A549 (cell line): Measurements from ENCODE around the gene NSUN4. TPM values are rescaled to one million over a fixed set of nuclear protein-coding genes. Genes with fewer than 3 reads are reported as not detected.
A peak's percentile ranks its signal among the peaks of the same experiment; 100 is the strongest.

Source experiments
- ATAC-seq, 2 experiments: fragments of 200-7000 bp in 1 of 2; fragments of >200 bp in 1 of 2; cut with Nextera tagmentation in 1 of 2; cut with Tn5 transposase in 1 of 2; 3 replicates each; pipeline versions ENCODE4 v1.8.0 to v1.9.1; 2018 to 2020; ENCODE audit warnings: mild to moderate bottlenecking in 1 of 2, moderate library complexity in 1 of 2
- CTCF ChIA-PET: fragments of 300-600 bp; sonication (Branson Sonifier 250); formaldehyde crosslinking; extraction: SDS; loops from one replicate; lab custom pipeline; 2021; ENCODE audit warnings: antibody characterized with exemption, inconsistent platforms; lab: Yijun Ruan, JAX
- POLR2A ChIA-PET: fragments of 350-600 bp; formaldehyde crosslinking; extraction: SDS; loops from one replicate; lab custom pipeline; 2021; ENCODE audit warnings: antibody characterized with exemption, inconsistent platforms; lab: Yijun Ruan, JAX
- DNase-seq, 2 experiments: peaks; one replicate each; pipeline versions ENCODE4 v3.0.0 to v3.0.0-alpha.2; 2011 to 2016; ENCODE audit warnings: low read depth in 1 of 2, low spot score in 1 of 2
- FAIRE-seq: peaks from 2 replicates; lab custom pipeline; 2011; peaks lifted over from hg19 to GRCh38; lab: Jason Lieb, UNC
- H3K27ac ChIP-seq, 2 experiments: fragments of >200 bp; sonication (Bioruptor Twin); formaldehyde crosslinking; 3 replicates each; pipeline ENCODE4 v1.5.1; 2016 to 2017
- H3K4me1 ChIP-seq: fragments of >200 bp; sonication (Bioruptor Twin); formaldehyde crosslinking; 3 replicates; pipeline ENCODE4 v1.6.1; 2016
- H3K4me2 ChIP-seq: fragments of >200 bp; sonication (Bioruptor Twin); formaldehyde crosslinking; 3 replicates; pipeline ENCODE4 v1.6.1; 2016
- H3K4me3 ChIP-seq: fragments of >200 bp; sonication (Bioruptor Twin); formaldehyde crosslinking; 3 replicates; pipeline ENCODE4 v1.5.1; 2016
- H3K9me3 ChIP-seq: fragments of >200 bp; sonication (Bioruptor Twin); formaldehyde crosslinking; 3 replicates; pipeline ENCODE4 v1.6.1; 2016
- CEBPB ChIP-seq, 2 experiments: fragments of >200 bp in 1 of 2; sonication (Bioruptor Twin) in 1 of 2; formaldehyde crosslinking in 1 of 2; IDR thresholded peaks; 2 replicates each; pipeline ENCODE4 v1.6.1; 2012 to 2016
- EHMT2 ChIP-seq: fragments of 200-600 bp; sonication (generic); IDR thresholded peaks from 2 replicates; pipeline ENCODE4 v1.6.1; 2016; ENCODE audit warnings: antibody characterized with exemption, low read depth, mild to moderate bottlenecking, moderate library complexity
- EP300 ChIP-seq, 2 experiments: fragments of >200 bp; sonication (Bioruptor Twin); formaldehyde crosslinking; IDR thresholded peaks; 2 replicates in 1 of 2; 3 replicates in 1 of 2; pipeline ENCODE4 v1.6.1; 2016 to 2017
- ESRRA ChIP-seq: fragments of 150-350 bp; IDR thresholded peaks from 2 replicates; pipeline ENCODE4 v1.6.1; 2014; ENCODE audit warnings: mild to moderate bottlenecking, low read length, borderline replicate concordance
- GATA3 ChIP-seq: IDR thresholded peaks from 2 replicates; pipeline ENCODE4 v1.6.1; 2012; ENCODE audit warnings: borderline replicate concordance
- HOXA7 ChIP-seq: fragments of 250-450 bp; sonication (Bioruptor Pico); IDR thresholded peaks from 2 replicates; pipeline ENCODE4 v1.5.0; 2020; ENCODE audit warnings: mild to moderate bottlenecking, moderate library complexity
- HOXB5 ChIP-seq: fragments of 250-450 bp; sonication (Bioruptor Pico); IDR thresholded peaks from 2 replicates; pipeline ENCODE4 v1.5.0; 2020; ENCODE audit warnings: mild to moderate bottlenecking, moderate library complexity
- MYC ChIP-seq: IDR thresholded peaks from 2 replicates; pipeline ENCODE4 v1.6.1; 2012; ENCODE audit warnings: mild to moderate bottlenecking, inconsistent platforms, low read length, improper control_type of control experiment, borderline replicate concordance
- NFE2L2 ChIP-seq: fragments of 150-350 bp; conservative IDR thresholded peaks from 2 replicates; pipeline ENCODE4 v1.6.1; 2014; ENCODE audit warnings: low read length
- POLR2A ChIP-seq: IDR thresholded peaks from 2 replicates; pipeline ENCODE4 v1.6.1; 2012; ENCODE audit warnings: mild to moderate bottlenecking, low read length
- RNF2 ChIP-seq: fragments of 200-600 bp; sonication (generic); IDR thresholded peaks from 2 replicates; pipeline ENCODE4 v1.6.1; 2016; ENCODE audit warnings: low read depth, mild to moderate bottlenecking, antibody characterized with exemption, moderate library complexity, borderline replicate concordance
- TFCP2L1 ChIP-seq: fragments of 250-450 bp; sonication (Bioruptor Pico); IDR thresholded peaks from 2 replicates; pipeline ENCODE4 v1.5.0; 2021; ENCODE audit warnings: mild to moderate bottlenecking
- TP53 ChIP-seq: fragments of 250-450 bp; sonication (Bioruptor Pico); IDR thresholded peaks from 2 replicates; pipeline ENCODE4 v1.5.0; 2021; ENCODE audit warnings: mild to moderate bottlenecking, moderate library complexity
- ZFP36 ChIP-seq: fragments of 450-650 bp; IDR thresholded peaks from 2 replicates; pipeline ENCODE4 v1.6.1; 2014; ENCODE audit warnings: borderline replicate concordance; ENCODE audit not compliant: partially characterized antibody
- ZNF302 ChIP-seq: fragments of 250-450 bp; sonication (Bioruptor Pico); IDR thresholded peaks from 2 replicates; pipeline ENCODE4 v1.9.0; 2021; ENCODE audit warnings: inconsistent platforms, mild to moderate bottlenecking, moderate library complexity
- WGBS: methylation state at CpG from one replicate; pipeline ENCODE4 v1.1.6; 2017; ENCODE audit errors: missing lambda C conversion rate; 5-methylcytosine and 5-hydroxymethylcytosine counted together
- polyA plus RNA-seq, 4 experiments: library from polyadenylated mRNA; depleted of rRNA in 3 of 4; stranded (reverse); fragments of >200 nt; fragmentation: RNase III in 1 of 4; extraction: RNeasy Plus Mini Kit Qiagen cat#74134 plus additional on column Dnase treatment in 1 of 4; gene quantifications; 2 replicates in 3 of 4; 3 replicates in 1 of 4; pipeline ENCODE4 v1.2.3, GENCODE V29; 2011 to 2017
- TF ChIP-seq, protein P1 (sequence below): fragments of 150-350 bp; IDR thresholded peaks from 2 replicates; pipeline ENCODE4 v1.6.1; 2014; ENCODE audit warnings: low read depth, mild to moderate bottlenecking, low read length
- TF ChIP-seq, protein P2 (sequence below): fragments of 250-450 bp; sonication (Bioruptor Pico); IDR thresholded peaks from 2 replicates; pipeline ENCODE4 v1.5.0; 2020; ENCODE audit warnings: low read depth, mild to moderate bottlenecking, moderate library complexity
- TF ChIP-seq, protein P3 (sequence below): fragments of >200 bp; sonication (Bioruptor Twin); formaldehyde crosslinking; IDR thresholded peaks from 2 replicates; pipeline ENCODE4 v1.6.1; 2016
- TF ChIP-seq, protein P4 (sequence below): IDR thresholded peaks from 2 replicates; pipeline ENCODE4 v1.6.1; 2012
- TF ChIP-seq, protein P5 (sequence below): fragments of >200 bp; sonication (Bioruptor Twin); formaldehyde crosslinking; IDR thresholded peaks from 3 replicates; pipeline ENCODE4 v1.5.1; 2016

The NSUN4 gene
- polyA plus RNA-seq, 2 of the 4 experiments (the other 2 are of a cell fraction), result 11.7 to 23.3 TPM

DNA sequence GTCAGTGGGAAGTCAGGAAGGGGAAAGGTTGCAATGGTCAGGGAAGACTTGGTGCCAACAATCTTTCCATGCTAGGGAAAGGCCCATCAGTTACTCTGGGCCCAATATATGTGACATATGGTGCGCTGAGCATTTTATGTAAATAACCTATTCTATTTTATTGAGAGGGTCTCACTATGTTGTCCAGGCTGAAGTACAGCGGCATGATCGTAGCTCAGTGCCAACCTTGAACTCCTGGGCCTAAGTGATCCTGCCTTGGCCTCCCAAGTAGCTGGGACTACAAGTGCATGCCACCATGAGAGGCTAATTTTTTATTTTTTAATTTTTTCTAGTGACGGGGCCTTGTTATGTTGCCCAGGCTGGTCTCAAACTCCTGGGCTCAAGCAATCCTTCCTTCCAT lies 30.3 kb upstream of the NSUN4 start:
- Histone ChIP-seq H3K4me3 (no peak overlapping the region), H3K4me1 (peaks cover 16% of the 10 kb centered on the region; the same call in 1 of the 3 replicates), H3K4me2 (no peak overlapping the region), H3K27ac (no peak overlapping the region), H3K9me3 (no peaks in the 10 kb centered on the region)
- ChIA-PET POLR2A (no interaction called here), CTCF (interaction anchor here (1.0 kb wide), 1 partner anchor 37 kb away, joined by 4 read pairs; no protein-coding TSS in a partner anchor)
- FAIRE-seq (no peak), ATAC-seq (no peak), DNase-seq (no peak)
- TF ChIP-seq MYC (no peak), CEBPB (IDR thresholded peaks at IDR 0.05) (0 out of 4 replicates have a peak, but pooled peaks of 1 of the 2 experiments have one; percentile 30)
- 94% methylated on average over 4 of the region's 4 CpGs for WGBS

DNA sequence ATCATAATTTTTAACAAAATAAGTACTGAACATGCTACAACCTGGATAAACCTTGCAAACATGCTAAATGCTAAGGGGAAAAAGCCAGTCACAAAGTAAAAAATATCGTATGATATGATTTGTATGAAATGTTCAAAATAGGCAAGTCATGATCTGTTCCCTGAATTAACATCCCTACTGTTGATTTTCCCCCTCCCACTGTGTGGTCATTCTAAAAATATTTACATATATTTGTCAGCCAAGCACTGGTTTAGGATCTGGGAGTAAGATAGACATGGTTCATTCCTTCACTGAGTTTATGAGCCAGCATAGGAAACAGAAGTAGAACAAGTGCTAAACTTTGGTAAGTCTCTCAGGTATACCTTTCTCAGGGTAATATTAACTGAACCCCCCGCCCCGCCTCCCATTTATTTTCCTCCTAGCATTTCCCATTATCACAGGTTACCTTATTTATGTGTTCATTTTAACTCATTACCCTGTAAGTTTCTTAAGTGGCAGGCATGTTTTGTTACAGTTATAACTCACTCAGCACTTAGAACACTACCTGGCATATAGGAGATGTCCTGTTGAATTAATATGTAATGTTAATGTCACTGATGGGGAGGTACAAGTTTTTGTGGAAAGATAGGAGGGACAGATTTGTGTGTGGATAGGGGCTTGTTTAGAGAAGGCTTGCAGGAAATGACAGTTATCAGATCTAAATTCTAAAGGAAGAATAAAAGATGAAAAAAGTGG lies 24.8 kb upstream of the NSUN4 start:
- 75% methylated on average over 3 of the region's 3 CpGs for WGBS
- TF ChIP-seq TFCP2L1 (CRISPR knock-in tag), result no peak
- no peak for TF ChIP-seq ESRRA
- TF ChIP-seq, protein P1, sequence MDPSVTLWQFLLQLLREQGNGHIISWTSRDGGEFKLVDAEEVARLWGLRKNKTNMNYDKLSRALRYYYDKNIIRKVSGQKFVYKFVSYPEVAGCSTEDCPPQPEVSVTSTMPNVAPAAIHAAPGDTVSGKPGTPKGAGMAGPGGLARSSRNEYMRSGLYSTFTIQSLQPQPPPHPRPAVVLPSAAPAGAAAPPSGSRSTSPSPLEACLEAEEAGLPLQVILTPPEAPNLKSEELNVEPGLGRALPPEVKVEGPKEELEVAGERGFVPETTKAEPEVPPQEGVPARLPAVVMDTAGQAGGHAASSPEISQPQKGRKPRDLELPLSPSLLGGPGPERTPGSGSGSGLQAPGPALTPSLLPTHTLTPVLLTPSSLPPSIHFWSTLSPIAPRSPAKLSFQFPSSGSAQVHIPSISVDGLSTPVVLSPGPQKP, result no peak
- TF ChIP-seq ZNF302, result no peak
- no peak for TF ChIP-seq EHMT2
- no peak for TF ChIP-seq POLR2A
- TF ChIP-seq, protein P2, sequence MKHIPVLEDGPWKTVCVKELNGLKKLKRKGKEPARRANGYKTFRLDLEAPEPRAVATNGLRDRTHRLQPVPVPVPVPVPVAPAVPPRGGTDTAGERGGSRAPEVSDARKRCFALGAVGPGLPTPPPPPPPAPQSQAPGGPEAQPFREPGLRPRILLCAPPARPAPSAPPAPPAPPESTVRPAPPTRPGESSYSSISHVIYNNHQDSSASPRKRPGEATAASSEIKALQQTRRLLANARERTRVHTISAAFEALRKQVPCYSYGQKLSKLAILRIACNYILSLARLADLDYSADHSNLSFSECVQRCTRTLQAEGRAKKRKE (CRISPR knock-in tag), result no peak
- TF ChIP-seq HOXA7, result no peak
- no peak for TF ChIP-seq EP300 (IDR thresholded peaks at IDR 0.05)
- TF ChIP-seq GATA3, result no peak
- TF ChIP-seq, protein P3, sequence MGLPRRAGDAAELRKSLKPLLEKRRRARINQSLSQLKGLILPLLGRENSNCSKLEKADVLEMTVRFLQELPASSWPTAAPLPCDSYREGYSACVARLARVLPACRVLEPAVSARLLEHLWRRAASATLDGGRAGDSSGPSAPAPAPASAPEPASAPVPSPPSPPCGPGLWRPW, result no peak
- TF ChIP-seq, protein P4, sequence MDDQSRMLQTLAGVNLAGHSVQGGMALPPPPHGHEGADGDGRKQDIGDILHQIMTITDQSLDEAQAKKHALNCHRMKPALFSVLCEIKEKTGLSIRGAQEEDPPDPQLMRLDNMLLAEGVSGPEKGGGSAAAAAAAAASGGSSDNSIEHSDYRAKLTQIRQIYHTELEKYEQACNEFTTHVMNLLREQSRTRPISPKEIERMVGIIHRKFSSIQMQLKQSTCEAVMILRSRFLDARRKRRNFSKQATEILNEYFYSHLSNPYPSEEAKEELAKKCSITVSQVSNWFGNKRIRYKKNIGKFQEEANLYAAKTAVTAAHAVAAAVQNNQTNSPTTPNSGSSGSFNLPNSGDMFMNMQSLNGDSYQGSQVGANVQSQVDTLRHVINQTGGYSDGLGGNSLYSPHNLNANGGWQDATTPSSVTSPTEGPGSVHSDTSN, result no peak
- TF ChIP-seq, protein P5, sequence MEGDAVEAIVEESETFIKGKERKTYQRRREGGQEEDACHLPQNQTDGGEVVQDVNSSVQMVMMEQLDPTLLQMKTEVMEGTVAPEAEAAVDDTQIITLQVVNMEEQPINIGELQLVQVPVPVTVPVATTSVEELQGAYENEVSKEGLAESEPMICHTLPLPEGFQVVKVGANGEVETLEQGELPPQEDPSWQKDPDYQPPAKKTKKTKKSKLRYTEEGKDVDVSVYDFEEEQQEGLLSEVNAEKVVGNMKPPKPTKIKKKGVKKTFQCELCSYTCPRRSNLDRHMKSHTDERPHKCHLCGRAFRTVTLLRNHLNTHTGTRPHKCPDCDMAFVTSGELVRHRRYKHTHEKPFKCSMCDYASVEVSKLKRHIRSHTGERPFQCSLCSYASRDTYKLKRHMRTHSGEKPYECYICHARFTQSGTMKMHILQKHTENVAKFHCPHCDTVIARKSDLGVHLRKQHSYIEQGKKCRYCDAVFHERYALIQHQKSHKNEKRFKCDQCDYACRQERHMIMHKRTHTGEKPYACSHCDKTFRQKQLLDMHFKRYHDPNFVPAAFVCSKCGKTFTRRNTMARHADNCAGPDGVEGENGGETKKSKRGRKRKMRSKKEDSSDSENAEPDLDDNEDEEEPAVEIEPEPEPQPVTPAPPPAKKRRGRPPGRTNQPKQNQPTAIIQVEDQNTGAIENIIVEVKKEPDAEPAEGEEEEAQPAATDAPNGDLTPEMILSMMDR, result no peak
- no peak for TF ChIP-seq ZFP36
- TF ChIP-seq TP53 (CRISPR knock-in tag), result no peak
- no peak for TF ChIP-seq HOXB5 (CRISPR knock-in tag)
- no peak for TF ChIP-seq NFE2L2
- no peak for TF ChIP-seq RNF2
- peak in 1 of 2 experiments; percentile 60; a peak in 3 of 6 replicates for ATAC-seq
- POLR2A ChIA-PET, result no interaction called here
- CTCF ChIA-PET, result interaction anchor here (0.9 kb wide), 1 partner anchor 18 kb away, joined by 4 read pairs; no protein-coding TSS in a partner anchor
- H3K27ac ChIP-seq, result no peak overlapping the region
- H3K4me1 ChIP-seq, result 0 out of 3 replicates have a peak, but pooled peaks cover 3% of the 10 kb centered on the region
- no peak for DNase-seq
- FAIRE-seq, result no peak
- no peak overlapping the region for H3K4me3 ChIP-seq
- no peaks in the 10 kb centered on the region for H3K9me3 ChIP-seq
- H3K4me2 ChIP-seq, result no peak overlapping the region
